Fibroblast of mammary gland (primary cell): ENCODE data around the gene DYDC2.
A peak's percentile ranks its signal among the peaks of the same experiment; 100 is the strongest.

ENCODE experiments used
- DNase-seq: peaks from one replicate; pipeline ENCODE4 v3.0.0-alpha.2; 2010; ENCODE audit warnings: low read depth
- H3K4me3 ChIP-seq: 2 replicates; pipeline ENCODE4 v1.5.1; 2011; ENCODE audit warnings: low read depth, mild to moderate bottlenecking, low read length, moderate library complexity; ENCODE audit not compliant: control insufficient read depth
- CTCF ChIP-seq: conservative IDR thresholded peaks from 2 replicates; pipeline ENCODE4 v1.5.1; 2011; ENCODE audit warnings: low read depth, low read length, inconsistent platforms; ENCODE audit not compliant: control insufficient read depth, insufficient read depth

Gene DYDC2

GRCh38 chr10:80320377-80320776, 36.2 kb upstream of the DYDC2 start:
- DNase-seq: no peak
- no peak for TF ChIP-seq CTCF

DNA sequence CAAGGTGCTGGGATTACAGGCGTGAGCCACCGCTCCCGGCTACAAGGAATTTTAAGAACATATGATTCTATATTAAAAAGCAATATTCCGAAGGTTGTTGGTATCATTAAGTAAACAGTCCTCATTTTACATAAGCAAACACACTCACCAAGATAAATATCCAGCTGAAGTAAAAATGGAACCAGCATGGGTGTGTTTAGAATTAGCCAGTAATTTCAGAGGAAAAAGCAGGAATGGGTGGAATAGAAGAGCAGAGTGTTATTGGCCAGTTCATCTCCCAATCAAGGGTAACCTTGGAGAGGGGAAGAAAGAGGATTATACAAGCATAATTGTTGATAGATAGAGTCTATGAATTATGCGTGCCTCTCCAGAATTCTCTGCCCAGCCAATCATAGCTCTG, 35.4 kb upstream of the DYDC2 start:
- TF ChIP-seq CTCF: no peak
- no peak overlapping the region for H3K4me3 ChIP-seq
- DNase-seq: no peak

More at GRCh38 chr10:80320377-80320776, 36.2 kb upstream of the DYDC2 start:
- H3K4me3 ChIP-seq: no peak overlapping the region

GRCh38 chr10:80322158-80322557, 34.4 kb upstream of the DYDC2 start:
- no peak overlapping the region for H3K4me3 ChIP-seq
- no peak for DNase-seq
- no peak for TF ChIP-seq CTCF

DNA sequence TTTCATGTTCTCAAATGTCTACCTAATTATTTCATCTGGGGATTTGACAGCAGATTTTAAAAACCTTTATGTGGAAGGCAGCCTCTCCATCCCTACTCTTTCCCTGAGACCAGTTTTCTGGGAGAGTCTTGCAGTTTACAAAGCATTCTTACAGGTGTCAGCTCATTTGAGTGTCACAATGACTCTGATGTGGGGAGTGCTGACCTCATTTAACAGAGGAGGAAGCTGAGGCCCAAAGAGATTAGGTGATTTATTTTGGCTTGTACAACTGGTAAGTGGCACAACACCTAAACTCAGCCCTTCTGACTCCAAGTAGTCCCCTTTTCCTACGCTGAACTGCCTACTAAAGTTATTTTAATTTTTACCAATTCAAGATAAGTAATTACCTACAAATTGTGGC, 33.9 kb upstream of the DYDC2 start:
- no peak overlapping the region for H3K4me3 ChIP-seq
- no peak for TF ChIP-seq CTCF
- DNase-seq: no peak

DNA sequence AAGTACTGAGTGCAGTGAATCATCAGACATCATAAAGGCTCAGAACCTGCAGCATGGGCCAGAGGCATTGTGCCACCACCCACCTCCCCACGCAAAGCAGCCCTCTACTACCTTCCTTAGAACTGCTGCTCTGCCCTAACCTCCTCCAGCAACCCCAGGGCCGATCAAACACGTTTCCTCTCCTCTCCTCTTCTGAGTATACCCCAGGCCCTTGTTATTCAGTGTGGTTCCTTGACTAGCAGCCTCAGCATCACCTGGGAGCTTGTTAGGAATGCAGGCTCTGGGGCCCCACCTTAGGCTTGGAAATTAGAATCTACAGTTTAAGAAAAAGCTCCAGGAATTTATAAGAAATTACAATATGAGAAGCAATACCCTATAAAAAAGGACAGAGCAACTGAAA, 33.3 kb upstream of the DYDC2 start:
- no peak overlapping the region for H3K4me3 ChIP-seq
- TF ChIP-seq CTCF: no peak
- DNase-seq: no peak

- no peak for TF ChIP-seq CTCF
- DNase-seq: peak; percentile 46
- no peak overlapping the region for H3K4me3 ChIP-seq
These were observed 32.5 kb upstream of the DYDC2 start for GRCh38 chr10:80324086-80324485.

GRCh38 chr10:80324891-80325364, 31.7 kb upstream of the DYDC2 start:
- no peak overlapping the region for H3K4me3 ChIP-seq
- DNase-seq: no peak
- no peak for TF ChIP-seq CTCF
